ENCODE measurements around the gene GSTA2. TPM values are rescaled to one million over a fixed set of nuclear protein-coding genes. Genes with fewer than 3 reads are reported as not detected.

The GSTA2 gene
- total and polyA plus RNA-seq, 2 of the 13 experiments (the other 11 are each of a cell fraction or from before 2014, with no cell fraction given), result 0.75 to 13.7 TPM

- TF ChIP-seq, protein P1, sequence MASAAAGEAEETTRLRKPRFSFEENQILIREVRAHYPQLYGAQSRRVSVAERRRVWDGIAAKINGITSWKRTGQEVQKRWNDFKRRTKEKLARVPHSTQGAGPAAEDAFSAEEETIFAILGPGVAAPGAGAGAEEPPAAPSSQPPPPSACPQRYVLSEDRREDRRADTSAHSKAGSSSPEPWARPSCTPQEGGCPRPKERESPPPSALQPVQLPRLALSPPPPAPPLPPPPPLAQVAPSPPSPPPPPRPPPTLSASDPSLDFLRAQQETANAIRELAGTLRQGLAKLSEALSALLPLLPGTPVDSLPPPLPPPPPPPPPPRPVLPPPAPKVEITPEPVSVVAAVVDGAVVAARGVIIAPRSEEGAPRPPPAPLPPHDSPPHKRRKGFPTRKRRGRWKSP (CRISPR knock-in tag; IDR thresholded peaks at IDR 0.05), result no peak
- TF ChIP-seq FOXO1 (CRISPR knock-in tag; IDR thresholded peaks at IDR 0.05), result no peak; the same call in 1 of the 2 replicates
- no peak for TF ChIP-seq ARNT (IDR thresholded peaks at IDR 0.05)
- TF ChIP-seq TBX2 (CRISPR knock-in tag; IDR thresholded peaks at IDR 0.05; ENCODE audit: borderline replicate concordance), result no peak
- no peak for TF ChIP-seq RBM39 (IDR thresholded peaks at IDR 0.05; ENCODE audit: low read depth, low read length, poor library complexity, severe bottlenecking)
- TF ChIP-seq ZNF616 (CRISPR knock-in tag; IDR thresholded peaks at IDR 0.05; ENCODE audit: low read depth), result no peak
- TF ChIP-seq CC2D1A (CRISPR knock-in tag; IDR thresholded peaks at IDR 0.05), result no peak
- TF ChIP-seq ZBTB40 (IDR thresholded peaks at IDR 0.05), result no peak
- TF ChIP-seq ZBTB40 (CRISPR knock-in tag; IDR thresholded peaks at IDR 0.05), result no peak; the same call in 1 of the 2 replicates
- no peak for TF ChIP-seq BATF2 (CRISPR knock-in tag; IDR thresholded peaks at IDR 0.05)
- peak in 1 of 2 experiments; percentile 65; a peak in 1 of 4 replicates for TF ChIP-seq KLF16 (CRISPR knock-in tag; IDR thresholded peaks at IDR 0.05)
- TF ChIP-seq TMF1 (CRISPR knock-in tag; IDR thresholded peaks at IDR 0.05; ENCODE audit: low read depth), result no peak
- no peak for TF ChIP-seq GTF3A (CRISPR knock-in tag; conservative IDR thresholded peaks at IDR 0.05)
- TF ChIP-seq PATZ1 (CRISPR knock-in tag; IDR thresholded peaks at IDR 0.05), result no peak
- no peak for TF ChIP-seq DMAP1 (CRISPR knock-in tag; IDR thresholded peaks at IDR 0.05)
- peak; percentile 64; the same call in 1 of the 2 replicates for TF ChIP-seq KAT8 (CRISPR knock-in tag; IDR thresholded peaks at IDR 0.05)
- TF ChIP-seq ZNF510 (CRISPR knock-in tag; IDR thresholded peaks at IDR 0.05; ENCODE audit: low read depth), result no peak
Measured at GRCh38 chr6:52724406-52725121, 38.7 kb downstream of the GSTA2 start (continued).
